Esophagus muscularis mucosa (tissue), 4 donors: ENCODE results near the gene CFAP157. TPM values are rescaled to one million over a fixed set of nuclear protein-coding genes. Genes with fewer than 3 reads are reported as not detected.

Experiments
- DNase-seq: peaks from one replicate; pipeline ENCODE4 v3.0.0-alpha.2; 2017; ENCODE audit errors: extremely low spot score
- H3K27ac ChIP-seq, 4 donors: fragments of 200-600 bp; sonication (generic); replicated peaks in 1 of 4; 1 replicate in 3 of 4; 2 replicates in 1 of 4; pipeline ENCODE4 v1.5.1; 2016 to 2019; ENCODE audit warnings: mild to moderate bottlenecking in 1 of 4
- H3K27me3 ChIP-seq, 4 donors: fragments of 200-600 bp; sonication (generic); one replicate each; pipeline versions ENCODE4 v1.5.1 to v1.6.0; 2016 to 2019
- H3K36me3 ChIP-seq, 4 donors: fragments of 200-600 bp; sonication (generic); one replicate each; pipeline ENCODE4 v1.5.1; 2016 to 2019
- H3K4me1 ChIP-seq, 4 donors: fragments of 200-600 bp; sonication (generic); one replicate each; pipeline ENCODE4 v1.5.1; 2016 to 2019
- H3K4me3 ChIP-seq, 4 donors: fragments of 200-600 bp; sonication (generic); 1 replicate in 2 of 4; 2 replicates in 2 of 4; pipeline ENCODE4 v1.5.1; 2016 to 2019; ENCODE audit warnings: mild to moderate bottlenecking in 4 of 4, moderate library complexity in 1 of 4
- H3K9me3 ChIP-seq, 4 donors: fragments of 200-600 bp; sonication (generic); 1 replicate in 3 of 4; 2 replicates in 1 of 4; pipeline ENCODE4 v1.5.1; 2016 to 2019
- EP300 ChIP-seq: sonication (generic); formaldehyde crosslinking; IDR thresholded peaks from one replicate; pipeline ENCODE4 v1.6.1; 2017; ENCODE audit warnings: antibody characterized with exemption
- POLR2A ChIP-seq: fragments of 450-650 bp; IDR thresholded peaks from one replicate; pipeline ENCODE4 v1.6.1; 2017; ENCODE audit warnings: antibody characterized with exemption, moderate library complexity, mild to moderate bottlenecking, low read depth
- POLR2AphosphoS5 ChIP-seq, 2 donors: sonication (generic); formaldehyde crosslinking; IDR thresholded peaks; one replicate each; pipeline ENCODE4 v1.6.1; 2017; ENCODE audit warnings: antibody characterized with exemption in 2 of 2
- WGBS: methylation state at CpG from one replicate; pipeline ENCODE4 v1.1.5; 2018; 5-methylcytosine and 5-hydroxymethylcytosine counted together
- intact Hi-C: fragments of 100-400 bp; cut with DNase I; formaldehyde crosslinking; loops from one replicate; pipeline ENCODE4 v1.15.1; 2023
- total RNA-seq, 4 donors: library from RNA; depleted of rRNA; stranded (reverse); fragments of >200 nt; gene quantifications; one replicate each; pipeline versions ENCODE4 v1.1.0 to v1.2.1, GENCODE V29; 2016
- TF ChIP-seq, protein P1 (sequence below), 3 experiments: fragments of 200-600 bp in 2 of 3; fragments of 450-650 bp in 1 of 3; sonication (generic) in 2 of 3; IDR thresholded peaks; one replicate each; pipeline ENCODE4 v1.5.1; 2017 to 2019; ENCODE audit warnings: antibody characterized with exemption in 3 of 3, mild to moderate bottlenecking in 2 of 3, moderate library complexity in 1 of 3

The CFAP157 gene
- under 1 TPM in 2 of 4 donors, not detected in 2; 0.26 to 0.42 TPM for total RNA-seq

DNA sequence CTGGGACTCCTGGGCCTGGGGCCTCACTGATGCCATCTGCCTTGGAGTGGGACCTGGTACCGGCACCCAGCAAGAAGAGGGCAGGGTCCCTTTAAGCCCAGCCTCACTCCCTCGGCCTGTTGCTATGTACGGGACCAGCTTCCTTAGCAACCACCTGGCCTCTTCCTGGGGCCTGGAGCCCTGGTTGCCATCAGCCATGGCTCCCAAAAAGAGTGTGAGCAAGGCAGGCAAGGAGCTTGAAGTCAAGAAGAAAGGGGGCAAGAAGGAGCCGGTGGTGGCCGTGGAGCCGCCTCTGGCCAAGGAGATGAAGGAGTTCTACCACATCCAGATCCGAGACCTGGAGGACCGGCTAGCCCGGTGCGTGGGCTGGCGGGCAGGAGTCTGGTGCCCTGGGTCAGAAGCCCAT, at the start of gene CFAP157:
TSS of gene CFAP157 (plus strand) at position 153 of the 406 bp plus-strand sequence. CDS start at position 197, 44 bp downstream.
- H3K4me3 ChIP-seq: no peak within 1 kb of the TSS
- peaks cover 0 to under 1% (median 0%) of the 10 kb centered on the region in 4 donors for H3K36me3 ChIP-seq
- peaks cover 0 to 15% (median 0%) of the 10 kb centered on the region in 4 donors for H3K27me3 ChIP-seq
- TF ChIP-seq, protein P1, sequence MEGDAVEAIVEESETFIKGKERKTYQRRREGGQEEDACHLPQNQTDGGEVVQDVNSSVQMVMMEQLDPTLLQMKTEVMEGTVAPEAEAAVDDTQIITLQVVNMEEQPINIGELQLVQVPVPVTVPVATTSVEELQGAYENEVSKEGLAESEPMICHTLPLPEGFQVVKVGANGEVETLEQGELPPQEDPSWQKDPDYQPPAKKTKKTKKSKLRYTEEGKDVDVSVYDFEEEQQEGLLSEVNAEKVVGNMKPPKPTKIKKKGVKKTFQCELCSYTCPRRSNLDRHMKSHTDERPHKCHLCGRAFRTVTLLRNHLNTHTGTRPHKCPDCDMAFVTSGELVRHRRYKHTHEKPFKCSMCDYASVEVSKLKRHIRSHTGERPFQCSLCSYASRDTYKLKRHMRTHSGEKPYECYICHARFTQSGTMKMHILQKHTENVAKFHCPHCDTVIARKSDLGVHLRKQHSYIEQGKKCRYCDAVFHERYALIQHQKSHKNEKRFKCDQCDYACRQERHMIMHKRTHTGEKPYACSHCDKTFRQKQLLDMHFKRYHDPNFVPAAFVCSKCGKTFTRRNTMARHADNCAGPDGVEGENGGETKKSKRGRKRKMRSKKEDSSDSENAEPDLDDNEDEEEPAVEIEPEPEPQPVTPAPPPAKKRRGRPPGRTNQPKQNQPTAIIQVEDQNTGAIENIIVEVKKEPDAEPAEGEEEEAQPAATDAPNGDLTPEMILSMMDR (IDR thresholded peaks at IDR 0.05): no peak
- no peak for TF ChIP-seq POLR2AphosphoS5 (IDR thresholded peaks at IDR 0.05)
- TF ChIP-seq EP300: no peak
- no peak for TF ChIP-seq POLR2A
- intact Hi-C loops: no loop called here
- DNase-seq: no peak
- H3K9me3 ChIP-seq: no peaks in the 10 kb centered on the region
- no peak within 1 kb of the TSS for H3K27ac ChIP-seq
- peaks cover 0 to 5% (median 2%) of the 10 kb centered on the region in 4 donors for H3K4me1 ChIP-seq
- 69% methylated on average over 11 of the region's 11 CpGs for WGBS

DNA sequence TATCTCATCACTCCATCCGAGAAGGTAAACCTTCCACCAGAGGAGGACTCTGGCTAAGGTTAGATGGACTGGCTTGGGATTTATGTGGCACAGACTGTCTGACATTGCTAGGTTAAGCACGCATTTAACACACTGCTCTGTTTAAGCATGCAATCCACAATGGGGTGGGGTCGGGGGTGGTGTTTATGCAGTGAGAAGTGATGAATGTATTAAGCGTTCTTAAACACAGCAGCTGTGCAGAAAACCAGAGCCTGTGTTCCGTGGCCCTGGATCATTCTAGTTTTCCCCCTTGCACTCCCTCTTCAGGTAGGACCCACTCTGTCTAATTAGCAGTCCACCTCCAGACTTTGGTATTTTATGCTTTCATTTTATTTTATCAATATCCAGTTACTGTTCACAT, 48.4 kb upstream of the CFAP157 start:
- Histone ChIP-seq H3K27me3 (no peaks in the 10 kb centered on the region), H3K36me3 (peaks cover 11 to 87% (median 66%) of the 10 kb centered on the region in 4 donors), H3K4me3 (no peak overlapping the region), H3K27ac (no peak overlapping the region), H3K9me3 (no peaks in the 10 kb centered on the region), H3K4me1 (no peaks in the 10 kb centered on the region)
- TF ChIP-seq POLR2AphosphoS5 (IDR thresholded peaks at IDR 0.05) (no peak), POLR2A (no peak), EP300 (no peak)
- TF ChIP-seq, protein P1 (IDR thresholded peaks at IDR 0.05): no peak
- 84% methylated on average over 5 of the region's 5 CpGs for WGBS
- intact Hi-C loops: no loop called here
- no peak for DNase-seq

DNA sequence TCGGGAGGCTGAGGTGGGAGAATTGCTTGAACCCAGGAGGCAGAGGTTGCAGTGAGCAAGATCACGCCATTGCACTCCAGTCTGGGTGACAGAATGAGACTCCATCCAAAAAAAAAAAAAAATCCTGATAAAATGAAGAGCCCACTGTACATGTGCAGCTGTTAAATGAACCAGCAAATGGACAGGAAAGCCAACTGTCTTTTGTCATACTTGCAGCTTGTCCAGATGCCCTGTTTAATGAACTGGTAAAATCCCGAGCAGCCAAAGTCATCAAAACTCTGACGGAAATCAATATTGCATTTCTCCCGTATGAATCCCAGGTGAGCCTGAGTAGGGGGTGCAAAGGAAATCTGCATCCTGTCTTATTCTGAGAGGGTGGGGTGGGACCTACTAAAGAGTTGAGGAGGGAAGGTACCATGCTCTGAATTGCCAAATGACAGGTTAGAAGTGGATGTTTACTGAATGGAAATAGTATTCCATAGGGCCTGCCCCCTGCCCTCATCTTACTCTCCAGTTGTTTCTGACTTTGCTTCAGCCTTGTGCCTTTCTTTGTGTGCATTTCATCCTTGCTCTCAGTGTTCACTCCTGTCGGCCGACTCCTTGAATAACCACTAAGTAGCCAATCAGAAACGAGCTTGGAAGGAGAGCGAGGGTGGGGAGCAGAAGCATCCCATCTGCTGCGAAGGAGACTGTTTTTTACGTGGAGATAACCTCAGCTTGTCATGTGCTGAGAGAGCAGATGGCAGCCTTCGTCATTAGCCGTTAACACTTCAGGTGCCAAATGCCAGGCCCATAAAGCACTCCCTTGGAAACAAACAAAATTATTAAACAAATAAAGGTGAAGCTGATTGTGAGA, 45.7 kb upstream of the CFAP157 start:
- Histone ChIP-seq H3K27ac (no peak overlapping the region), H3K9me3 (no peaks in the 10 kb centered on the region), H3K4me3 (no peak overlapping the region), H3K27me3 (no peaks in the 10 kb centered on the region), H3K4me1 (no peaks in the 10 kb centered on the region), H3K36me3 (peaks cover 10 to 87% (median 76%) of the 10 kb centered on the region in 4 donors)
- 64% methylated on average over 13 of the region's 13 CpGs for WGBS
- intact Hi-C loops: no loop called here
- TF ChIP-seq EP300: no peak
- TF ChIP-seq, protein P1 (IDR thresholded peaks at IDR 0.05): no peak
- TF ChIP-seq POLR2AphosphoS5 (IDR thresholded peaks at IDR 0.05): no peak
- no peak for TF ChIP-seq POLR2A
- no peak for DNase-seq

DNA sequence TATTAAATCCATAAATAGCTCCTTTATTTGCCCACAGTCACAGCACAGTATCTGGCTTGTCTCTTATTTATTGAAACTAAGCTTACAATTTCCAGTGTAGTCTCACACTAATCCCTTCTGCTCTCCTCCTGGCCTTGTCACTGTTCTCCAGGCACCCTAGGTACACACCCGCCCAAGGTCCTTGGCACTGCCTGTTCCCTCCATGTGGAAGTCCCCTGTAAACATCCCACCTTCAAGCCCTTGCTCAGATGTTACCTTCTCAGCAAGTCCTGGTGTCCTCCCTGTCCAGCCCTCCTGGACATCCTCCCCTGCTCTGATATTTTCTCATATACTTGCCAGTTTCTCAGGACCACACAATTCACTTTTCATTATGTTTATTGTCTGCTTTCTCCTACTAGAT, 44.2 kb upstream of the CFAP157 start:
- Histone ChIP-seq H3K27me3 (no peaks in the 10 kb centered on the region), H3K9me3 (no peaks in the 10 kb centered on the region), H3K4me3 (no peak overlapping the region), H3K27ac (no peak overlapping the region), H3K4me1 (no peaks in the 10 kb centered on the region), H3K36me3 (peaks cover 12 to 92% (median 81%) of the 10 kb centered on the region in 4 donors)
- TF ChIP-seq POLR2A (no peak), POLR2AphosphoS5 (IDR thresholded peaks at IDR 0.05) (no peak), EP300 (no peak)
- TF ChIP-seq, protein P1 (IDR thresholded peaks at IDR 0.05): no peak
- DNase-seq: no peak
- intact Hi-C loops: no loop called here
- 88% methylated on average over 1 of the region's 1 CpG for WGBS
